Measurements from ENCODE around the gene PAFAH2.

Gene PAFAH2

GRCh38 chr1:26043765-26044164 lies 45.9 kb upstream of the PAFAH2 start:
- TF ChIP-seq, protein P1, sequence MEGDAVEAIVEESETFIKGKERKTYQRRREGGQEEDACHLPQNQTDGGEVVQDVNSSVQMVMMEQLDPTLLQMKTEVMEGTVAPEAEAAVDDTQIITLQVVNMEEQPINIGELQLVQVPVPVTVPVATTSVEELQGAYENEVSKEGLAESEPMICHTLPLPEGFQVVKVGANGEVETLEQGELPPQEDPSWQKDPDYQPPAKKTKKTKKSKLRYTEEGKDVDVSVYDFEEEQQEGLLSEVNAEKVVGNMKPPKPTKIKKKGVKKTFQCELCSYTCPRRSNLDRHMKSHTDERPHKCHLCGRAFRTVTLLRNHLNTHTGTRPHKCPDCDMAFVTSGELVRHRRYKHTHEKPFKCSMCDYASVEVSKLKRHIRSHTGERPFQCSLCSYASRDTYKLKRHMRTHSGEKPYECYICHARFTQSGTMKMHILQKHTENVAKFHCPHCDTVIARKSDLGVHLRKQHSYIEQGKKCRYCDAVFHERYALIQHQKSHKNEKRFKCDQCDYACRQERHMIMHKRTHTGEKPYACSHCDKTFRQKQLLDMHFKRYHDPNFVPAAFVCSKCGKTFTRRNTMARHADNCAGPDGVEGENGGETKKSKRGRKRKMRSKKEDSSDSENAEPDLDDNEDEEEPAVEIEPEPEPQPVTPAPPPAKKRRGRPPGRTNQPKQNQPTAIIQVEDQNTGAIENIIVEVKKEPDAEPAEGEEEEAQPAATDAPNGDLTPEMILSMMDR (IDR thresholded peaks at IDR 0.05; ENCODE audit: insufficient read depth, low read depth, low read length, missing control alignments), result no peak
- no peak for DNase-seq (ENCODE audit: low read depth)
- H3K4me3 ChIP-seq (ENCODE audit: low read depth, low read length), result no peak overlapping the region

- no peak for DNase-seq (ENCODE audit: low read depth)
- no peak overlapping the region for H3K4me3 ChIP-seq (ENCODE audit: low read depth, low read length)
- TF ChIP-seq, protein P1 (IDR thresholded peaks at IDR 0.05; ENCODE audit: insufficient read depth, low read depth, low read length, missing control alignments), result no peak
These were observed 44.1 kb upstream of the PAFAH2 start for GRCh38 chr1:26041978-26042377.

- TF ChIP-seq, protein P1 (IDR thresholded peaks at IDR 0.05; ENCODE audit: insufficient read depth, low read depth, low read length, missing control alignments), result no peak
- no peak overlapping the region for H3K4me3 ChIP-seq (ENCODE audit: low read depth, low read length)
- DNase-seq (ENCODE audit: low read depth), result no peak
These were observed 43.5 kb upstream of the PAFAH2 start for GRCh38 chr1:26041401-26041800.

DNA sequence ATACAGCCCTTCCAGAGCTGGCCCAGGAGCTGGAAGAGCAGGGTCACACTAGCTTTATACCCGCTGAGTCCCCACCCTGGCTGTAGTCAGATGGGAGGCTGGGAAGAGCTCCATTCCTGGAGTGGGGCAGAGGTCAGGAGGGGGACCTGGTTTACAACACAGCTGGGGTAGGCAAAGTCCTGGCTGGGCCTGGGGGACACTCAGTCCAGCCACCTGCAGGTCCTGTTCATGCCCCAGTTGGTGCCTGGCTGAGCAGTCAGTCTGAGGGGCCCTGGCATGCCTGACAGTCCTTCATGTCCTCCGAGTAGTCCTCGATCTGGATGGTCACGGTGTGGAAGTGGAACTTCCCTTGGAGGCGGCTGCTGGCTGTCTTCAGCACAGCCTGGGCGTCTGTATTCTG lies 41.0 kb upstream of the PAFAH2 start:
- DNase-seq (ENCODE audit: low read depth), result no peak
- TF ChIP-seq, protein P1 (IDR thresholded peaks at IDR 0.05; ENCODE audit: insufficient read depth, low read depth, low read length, missing control alignments), result no peak
- H3K4me3 ChIP-seq (ENCODE audit: low read depth, low read length), result no peak overlapping the region

GRCh38 chr1:26038477-26038876 lies 40.6 kb upstream of the PAFAH2 start:
- DNase-seq (ENCODE audit: low read depth), result no peak
- no peak overlapping the region for H3K4me3 ChIP-seq (ENCODE audit: low read depth, low read length)
- TF ChIP-seq, protein P1 (IDR thresholded peaks at IDR 0.05; ENCODE audit: insufficient read depth, low read depth, low read length, missing control alignments), result no peak

GRCh38 chr1:26037904-26038303 lies 40.0 kb upstream of the PAFAH2 start:
- TF ChIP-seq, protein P1 (IDR thresholded peaks at IDR 0.05; ENCODE audit: insufficient read depth, low read depth, low read length, missing control alignments), result no peak
- no peak for DNase-seq (ENCODE audit: low read depth)

GRCh38 chr1:26036756-26037281 lies 39.0 kb upstream of the PAFAH2 start:
- TF ChIP-seq, protein P1 (IDR thresholded peaks at IDR 0.05; ENCODE audit: insufficient read depth, low read depth, low read length, missing control alignments), result no peak
- H3K4me3 ChIP-seq (ENCODE audit: low read depth, low read length), result no peak overlapping the region
- no peak for DNase-seq (ENCODE audit: low read depth)

More at GRCh38 chr1:26037904-26038303, 40.0 kb upstream of the PAFAH2 start:
- H3K4me3 ChIP-seq (ENCODE audit: low read depth, low read length), result no peak overlapping the region

All from GM12865 (cell line).